ENCODE results near the gene NINJ1. TPM values are rescaled to one million over a fixed set of nuclear protein-coding genes. Genes with fewer than 3 reads are reported as not detected.

NINJ1 gene
- total and polyA plus RNA-seq, 8 donors = 9.3 to 153 (median 34.6) TPM

- H3K9me3 ChIP-seq = no peaks in the 10 kb centered on the region
- no peak overlapping the region for H3K4me3 ChIP-seq
- intact Hi-C loops (cut with DNase I; ENCODE audit: low total_unique reads) = no loop called here
- H3K36me3 ChIP-seq = peaks cover 21 to 56% (median 50%) of the 10 kb centered on the region in 4 donors
- peaks cover 43 to 66% (median 50%) of the 10 kb centered on the region in 4 donors for H3K4me1 ChIP-seq
- 93 to 95% (median 94%) methylated on average over 10 of the region's 10 CpGs for WGBS, 5 donors
- no peak for TF ChIP-seq POLR2A (IDR thresholded peaks at IDR 0.05)
- no peak for TF ChIP-seq CTCF (IDR thresholded peaks at IDR 0.05)
- TF ChIP-seq EP300 (IDR thresholded peaks at IDR 0.05) = no peak
- no peak for TF ChIP-seq POLR2AphosphoS5 (IDR thresholded peaks at IDR 0.05)
- no peaks in the 10 kb centered on the region for H3K27me3 ChIP-seq
- H3K27ac ChIP-seq = peak overlapping the region in 1 of 5 donors; percentile 96
- no peak for DNase-seq
Measured at GRCh38 chr9:93125331-93125894, 8.6 kb downstream of the NINJ1 start.

GRCh38 chr9:93124793-93125192 is 9.3 kb downstream of the NINJ1 start:
- Histone ChIP-seq H3K27me3 (no peaks in the 10 kb centered on the region), H3K36me3 (peaks cover 21 to 56% (median 50%) of the 10 kb centered on the region in 4 donors), H3K9me3 (no peaks in the 10 kb centered on the region), H3K27ac (no peak overlapping the region), H3K4me3 (no peak overlapping the region), H3K4me1 (peaks cover 43 to 66% (median 50%) of the 10 kb centered on the region in 4 donors)
- no peak for TF ChIP-seq CTCF (IDR thresholded peaks at IDR 0.05)
- no peak for TF ChIP-seq POLR2A (IDR thresholded peaks at IDR 0.05)
- no peak for TF ChIP-seq EP300 (IDR thresholded peaks at IDR 0.05)
- 89 to 96% (median 92%) methylated on average over 9 to 16 of the region's 16 CpGs for WGBS, 5 donors
- intact Hi-C loops (cut with DNase I; ENCODE audit: low total_unique reads) = no loop called here
- peak in 1 of 2 donors; percentile 2 for DNase-seq

GRCh38 chr9:93123561-93124283 is 10.3 kb downstream of the NINJ1 start:
- no peaks in the 10 kb centered on the region for H3K9me3 ChIP-seq
- peaks cover 39 to 66% (median 47%) of the 10 kb centered on the region in 4 donors for H3K4me1 ChIP-seq
- no peaks in the 10 kb centered on the region for H3K27me3 ChIP-seq
- no peak overlapping the region for H3K27ac ChIP-seq
- no peak overlapping the region for H3K4me3 ChIP-seq
- TF ChIP-seq EP300 (IDR thresholded peaks at IDR 0.05) (no peak), CTCF (IDR thresholded peaks at IDR 0.05) (no peak), POLR2A (IDR thresholded peaks at IDR 0.05) (no peak), POLR2AphosphoS5 (IDR thresholded peaks at IDR 0.05) (no peak)
- DNase-seq = peak in 1 of 2 donors; percentile 2
- WGBS, 5 donors = 79 to 88% (median 83%) methylated on average over 8 to 14 of the region's 14 CpGs
- H3K36me3 ChIP-seq = peaks cover 21 to 56% (median 50%) of the 10 kb centered on the region in 4 donors
- intact Hi-C loops (cut with DNase I; ENCODE audit: low total_unique reads) = no loop called here

- WGBS, 5 donors = 89 to 96% (median 92%) methylated on average over 5 to 14 of the region's 14 CpGs
- no peak for TF ChIP-seq POLR2AphosphoS5 (IDR thresholded peaks at IDR 0.05)
- no peak for TF ChIP-seq EP300 (IDR thresholded peaks at IDR 0.05)
- TF ChIP-seq CTCF (IDR thresholded peaks at IDR 0.05) = no peak
- no peak for TF ChIP-seq POLR2A (IDR thresholded peaks at IDR 0.05)
- Histone ChIP-seq H3K4me3 (no peak overlapping the region), H3K27ac (no peak overlapping the region), H3K27me3 (no peaks in the 10 kb centered on the region), H3K36me3 (peaks cover 21 to 56% (median 50%) of the 10 kb centered on the region in 4 donors), H3K4me1 (peaks cover 34 to 62% (median 42%) of the 10 kb centered on the region in 4 donors), H3K9me3 (no peaks in the 10 kb centered on the region)
- intact Hi-C loops (cut with DNase I; ENCODE audit: low total_unique reads) = no loop called here
- DNase-seq = peak in 1 of 2 donors; percentile 9
Measured at GRCh38 chr9:93122721-93123221, 11.3 kb downstream of the NINJ1 start.
